Astrocyte (in vitro differentiated cells and primary cell): ENCODE measurements around the gene CORO2B. TPM values are rescaled to one million over a fixed set of nuclear protein-coding genes. Genes with fewer than 3 reads are reported as not detected.

Experiments
- DNase-seq: peaks from one replicate; pipeline ENCODE4 v3.0.0-alpha.2; 2010; ENCODE audit warnings: low read depth
- FAIRE-seq: peaks from 2 replicates; lab custom pipeline; 2011; peaks lifted over from hg19 to GRCh38; lab: Jason Lieb, UNC
- H2AFZ ChIP-seq: 2 replicates; pipeline ENCODE4 v1.6.0; 2012; ENCODE audit warnings: low read depth, low read length, inconsistent platforms
- H3K27ac ChIP-seq: 2 replicates; pipeline ENCODE4 v1.5.1; 2011; ENCODE audit warnings: low read depth, low read length, inconsistent platforms
- H3K27me3 ChIP-seq: 2 replicates; pipeline ENCODE4 v1.6.0; 2011; ENCODE audit warnings: low read length, inconsistent platforms; ENCODE audit not compliant: insufficient read depth
- H3K36me3 ChIP-seq: 2 replicates; pipeline ENCODE4 v1.5.1; 2011; ENCODE audit warnings: low read length, inconsistent platforms; ENCODE audit not compliant: insufficient read depth
- H3K4me1 ChIP-seq: 2 replicates; pipeline ENCODE4 v1.5.1; 2011; ENCODE audit warnings: low read length, inconsistent platforms; ENCODE audit not compliant: insufficient read depth
- H3K4me2 ChIP-seq: 2 replicates; pipeline ENCODE4 v1.6.0; 2012; ENCODE audit warnings: low read length, inconsistent platforms
- H3K4me3 ChIP-seq: 2 replicates; pipeline ENCODE4 v1.5.1; 2011; ENCODE audit warnings: low read depth, mild to moderate bottlenecking, low read length, inconsistent platforms; ENCODE audit not compliant: insufficient read depth
- H3K79me2 ChIP-seq: 2 replicates; pipeline ENCODE4 v1.6.0; 2012; ENCODE audit warnings: mild to moderate bottlenecking, low read length, inconsistent platforms; ENCODE audit not compliant: insufficient read depth
- H3K9ac ChIP-seq: 2 replicates; pipeline ENCODE4 v1.6.0; 2012; ENCODE audit warnings: mild to moderate bottlenecking, low read length, inconsistent platforms
- H3K9me3 ChIP-seq: 2 replicates; pipeline ENCODE4 v1.5.1; 2012; ENCODE audit warnings: low read depth, mild to moderate bottlenecking, low read length, inconsistent platforms; ENCODE audit not compliant: insufficient read depth
- H4K20me1 ChIP-seq: 2 replicates; pipeline ENCODE4 v1.6.0; 2012; ENCODE audit warnings: low read length, inconsistent platforms; ENCODE audit not compliant: insufficient read depth
- H3K27ac Mint-ChIP-seq: one replicate; pipeline ENCODE4 v1.8.0; 2021; ENCODE audit warnings: mild to moderate bottlenecking, mixed read lengths; ENCODE audit not compliant: unreplicated experiment
- H3K27me3 Mint-ChIP-seq: one replicate; pipeline ENCODE4 v1.8.0; 2021; ENCODE audit warnings: low read depth, mixed read lengths; ENCODE audit not compliant: unreplicated experiment
- H3K36me3 Mint-ChIP-seq: one replicate; pipeline ENCODE4 v1.8.0; 2021; ENCODE audit warnings: low read depth, mixed read lengths; ENCODE audit not compliant: unreplicated experiment
- H3K4me1 Mint-ChIP-seq: one replicate; pipeline ENCODE4 v1.8.0; 2021; ENCODE audit warnings: low read depth, mixed read lengths; ENCODE audit not compliant: unreplicated experiment
- H3K4me3 Mint-ChIP-seq: one replicate; pipeline ENCODE4 v1.8.0; 2021; ENCODE audit warnings: mild to moderate bottlenecking, moderate library complexity, mixed read lengths; ENCODE audit not compliant: unreplicated experiment
- H3K9me3 Mint-ChIP-seq: one replicate; pipeline ENCODE4 v1.8.0; 2021; ENCODE audit warnings: mild to moderate bottlenecking, mixed read lengths; ENCODE audit not compliant: unreplicated experiment
- CTCF ChIP-seq: IDR thresholded peaks from 2 replicates; pipeline ENCODE4 v1.5.1; 2011; ENCODE audit warnings: low read depth, mild to moderate bottlenecking, inconsistent platforms, low read length, moderate library complexity; ENCODE audit not compliant: insufficient read depth
- EZH2 ChIP-seq: IDR thresholded peaks from 2 replicates; pipeline ENCODE4 v1.6.1; 2012; ENCODE audit warnings: mild to moderate bottlenecking, low read length, inconsistent platforms; ENCODE audit not compliant: insufficient read depth
- total RNA-seq: library from RNA; stranded (reverse); gene quantifications from 2 replicates; pipeline ENCODE4 v1.2.1, GENCODE V29; 2021

Gene CORO2B
- total RNA-seq, 1 donor from 2014 or later = 7.4 TPM

- Mint-ChIP-seq H3K27me3 (no peaks in the 10 kb centered on the region), H3K36me3 (no peaks in the 10 kb centered on the region), H3K4me3 (no peak overlapping the region), H3K9me3 (peaks cover 2% of the 10 kb centered on the region), H3K4me1 (peaks cover 13% of the 10 kb centered on the region), H3K27ac (no peak overlapping the region)
- Histone ChIP-seq H3K27ac (no peak overlapping the region), H4K20me1 (no peaks in the 10 kb centered on the region), H3K4me2 (no peak overlapping the region), H3K9me3 (no peaks in the 10 kb centered on the region), H3K9ac (no peak overlapping the region), H3K79me2 (no peaks in the 10 kb centered on the region), H3K27me3 (no peaks in the 10 kb centered on the region), H3K4me3 (no peak overlapping the region), H3K4me1 (peaks cover 8% of the 10 kb centered on the region), H3K36me3 (no peaks in the 10 kb centered on the region), H2AFZ (no peak overlapping the region)
- TF ChIP-seq EZH2 (no peak), CTCF (no peak)
- DNase-seq = no peak
- no peak for FAIRE-seq
Measured at GRCh38 chr15:68676011-68676605, 97.3 kb downstream of the CORO2B start.

GRCh38 chr15:68676926-68677325 lies 98.1 kb downstream of the CORO2B start:
- no peaks in the 10 kb centered on the region for H3K36me3 ChIP-seq
- no peak overlapping the region for H2AFZ ChIP-seq
- no peak for TF ChIP-seq CTCF
- no peak for TF ChIP-seq EZH2
- no peaks in the 10 kb centered on the region for H3K79me2 ChIP-seq
- no peak overlapping the region for H3K4me3 ChIP-seq
- Mint-ChIP-seq H3K9me3 (no peaks in the 10 kb centered on the region), H3K4me1 (peaks cover 13% of the 10 kb centered on the region), H3K27ac (no peak overlapping the region), H3K27me3 (no peaks in the 10 kb centered on the region), H3K36me3 (no peaks in the 10 kb centered on the region), H3K4me3 (no peak overlapping the region)
- H4K20me1 ChIP-seq = no peaks in the 10 kb centered on the region
- no peak overlapping the region for H3K9ac ChIP-seq
- peaks cover 8% of the 10 kb centered on the region for H3K4me1 ChIP-seq
- FAIRE-seq (no peak), DNase-seq (no peak)
- no peaks in the 10 kb centered on the region for H3K9me3 ChIP-seq
- no peaks in the 10 kb centered on the region for H3K27me3 ChIP-seq
- H3K4me2 ChIP-seq = no peak overlapping the region
- H3K27ac ChIP-seq = no peak overlapping the region

GRCh38 chr15:68677996-68678395 lies 99.2 kb downstream of the CORO2B start:
- TF ChIP-seq EZH2 (no peak), CTCF (no peak)
- H4K20me1 ChIP-seq = no peaks in the 10 kb centered on the region
- no peak overlapping the region for H3K4me2 ChIP-seq
- H3K9me3 Mint-ChIP-seq = no peaks in the 10 kb centered on the region
- peaks cover 8% of the 10 kb centered on the region for H3K4me1 ChIP-seq
- no peaks in the 10 kb centered on the region for H3K79me2 ChIP-seq
- no peak overlapping the region for H3K27ac Mint-ChIP-seq
- no peak overlapping the region for H3K4me3 Mint-ChIP-seq
- no peak overlapping the region for H3K9ac ChIP-seq
- no peaks in the 10 kb centered on the region for H3K36me3 Mint-ChIP-seq
- H3K36me3 ChIP-seq = no peaks in the 10 kb centered on the region
- FAIRE-seq (no peak), DNase-seq (no peak)
- no peaks in the 10 kb centered on the region for H3K27me3 ChIP-seq
- peaks cover 2% of the 10 kb centered on the region for H3K27me3 Mint-ChIP-seq
- H3K4me3 ChIP-seq = no peak overlapping the region
- no peak overlapping the region for H3K27ac ChIP-seq
- peaks cover 13% of the 10 kb centered on the region for H3K4me1 Mint-ChIP-seq
- no peak overlapping the region for H2AFZ ChIP-seq
- H3K9me3 ChIP-seq = no peaks in the 10 kb centered on the region
